ENCODE measurements around the gene IL3.

IL3 gene

GRCh38 chr5:132070460-132071337 is 10.2 kb downstream of the IL3 start:
- H3K4me3 ChIP-seq (ENCODE audit: low read length): no peak overlapping the region
- H4K20me1 ChIP-seq (ENCODE audit: control insufficient read depth, insufficient read depth, low read depth, low read length): no peaks in the 10 kb centered on the region
- no peak for TF ChIP-seq EZH2phosphoT487 (IDR thresholded peaks at IDR 0.05; ENCODE audit: borderline replicate concordance, low read length)
- no peak for TF ChIP-seq CTCF (IDR thresholded peaks at IDR 0.05; ENCODE audit: low read depth, low read length, poor library complexity, severe bottlenecking)
- H3K4me1 ChIP-seq (ENCODE audit: control insufficient read depth, low read length): no peaks in the 10 kb centered on the region
- H3K9me2 ChIP-seq (replicated peaks; ENCODE audit: control insufficient read depth, low read length): no peaks in the 10 kb centered on the region
- no peaks in the 10 kb centered on the region for H3K79me2 ChIP-seq (ENCODE audit: control insufficient read depth, low read length)
- H3K36me3 ChIP-seq (ENCODE audit: control insufficient read depth, low read length): no peaks in the 10 kb centered on the region
- no peaks in the 10 kb centered on the region; the same call in 1 of the 2 replicates for H3K27me3 ChIP-seq (ENCODE audit: control insufficient read depth, low read length)
- no peaks in the 10 kb centered on the region for H3K9me3 ChIP-seq (ENCODE audit: control insufficient read depth, insufficient read depth, low read length)
- no peak overlapping the region for H3K4me2 ChIP-seq (ENCODE audit: low read length)
- H3F3A ChIP-seq (ENCODE audit: control insufficient read depth, insufficient read depth): no peaks in the 10 kb centered on the region
- H3K27ac ChIP-seq (ENCODE audit: low read depth, low read length): no peak overlapping the region

GRCh38 chr5:132071338-132071707 is 10.9 kb downstream of the IL3 start:
- H3K4me3 ChIP-seq (ENCODE audit: low read length): no peak overlapping the region
- H3K79me2 ChIP-seq (ENCODE audit: control insufficient read depth, low read length): no peaks in the 10 kb centered on the region
- no peaks in the 10 kb centered on the region for H3F3A ChIP-seq (ENCODE audit: control insufficient read depth, insufficient read depth)
- no peaks in the 10 kb centered on the region for H3K9me3 ChIP-seq (ENCODE audit: control insufficient read depth, insufficient read depth, low read length)
- H3K4me1 ChIP-seq (ENCODE audit: control insufficient read depth, low read length): no peaks in the 10 kb centered on the region
- no peaks in the 10 kb centered on the region for H4K20me1 ChIP-seq (ENCODE audit: control insufficient read depth, insufficient read depth, low read depth, low read length)
- H3K27ac ChIP-seq (ENCODE audit: low read depth, low read length): no peak overlapping the region
- no peaks in the 10 kb centered on the region for H3K9me2 ChIP-seq (replicated peaks; ENCODE audit: control insufficient read depth, low read length)
- no peak for TF ChIP-seq CTCF (IDR thresholded peaks at IDR 0.05; ENCODE audit: low read depth, low read length, poor library complexity, severe bottlenecking)
- TF ChIP-seq EZH2phosphoT487 (IDR thresholded peaks at IDR 0.05; ENCODE audit: borderline replicate concordance, low read length): no peak
- H3K4me2 ChIP-seq (ENCODE audit: low read length): no peak overlapping the region
- H3K27me3 ChIP-seq (ENCODE audit: control insufficient read depth, low read length): no peaks in the 10 kb centered on the region; the same call in 1 of the 2 replicates
- H3K36me3 ChIP-seq (ENCODE audit: control insufficient read depth, low read length): no peaks in the 10 kb centered on the region

GRCh38 chr5:132072070-132072469 is 11.6 kb downstream of the IL3 start:
- Histone ChIP-seq H3K36me3 (ENCODE audit: control insufficient read depth, low read length) (no peaks in the 10 kb centered on the region), H3K4me2 (ENCODE audit: low read length) (no peak overlapping the region), H3K4me3 (ENCODE audit: low read length) (no peak overlapping the region), H3K4me1 (ENCODE audit: control insufficient read depth, low read length) (no peaks in the 10 kb centered on the region), H3K9me2 (replicated peaks; ENCODE audit: control insufficient read depth, low read length) (no peaks in the 10 kb centered on the region), H4K20me1 (ENCODE audit: control insufficient read depth, insufficient read depth, low read depth, low read length) (no peaks in the 10 kb centered on the region), H3F3A (ENCODE audit: control insufficient read depth, insufficient read depth) (no peaks in the 10 kb centered on the region), H3K9me3 (ENCODE audit: control insufficient read depth, insufficient read depth, low read length) (no peaks in the 10 kb centered on the region), H3K79me2 (ENCODE audit: control insufficient read depth, low read length) (no peaks in the 10 kb centered on the region), H3K27me3 (ENCODE audit: control insufficient read depth, low read length) (no peaks in the 10 kb centered on the region; the same call in 1 of the 2 replicates), H3K27ac (ENCODE audit: low read depth, low read length) (no peak overlapping the region)
- no peak for TF ChIP-seq EZH2phosphoT487 (IDR thresholded peaks at IDR 0.05; ENCODE audit: borderline replicate concordance, low read length)
- TF ChIP-seq CTCF (IDR thresholded peaks at IDR 0.05; ENCODE audit: low read depth, low read length, poor library complexity, severe bottlenecking): no peak
